PC-3 (cell line): ENCODE results near the gene PRKCE. TPM values are rescaled to one million over a fixed set of nuclear protein-coding genes. Genes with fewer than 3 reads are reported as not detected.

Experiments used
- ATAC-seq: fragments of 200-7000 bp; cut with Tn5 transposase; 2 replicates; pipeline ENCODE4 v1.9.1; 2020; ENCODE audit warnings: mild to moderate bottlenecking, moderate library complexity
- BruUV-seq: library from RNA; stranded (reverse); fragments of 400-500 nt; replicated peaks from 2 replicates; lab custom pipeline; 2021; lab: Mats Ljungman, UMichigan
- CTCF ChIA-PET: fragments of 300-600 bp; sonication (Branson Sonifier 250); formaldehyde crosslinking; loops from one replicate; lab custom pipeline; 2022; ENCODE audit warnings: antibody characterized with exemption; lab: Charles Lee
- POLR2A ChIA-PET: fragments of 300-600 bp; sonication (Branson Sonifier 250); formaldehyde crosslinking; loops from one replicate; lab custom pipeline; 2022; ENCODE audit warnings: antibody characterized with exemption; ENCODE audit not compliant: unreplicated experiment; lab: Charles Lee
- DNase-seq: peaks from one replicate; pipeline ENCODE4 v3.0.0-alpha.2; 2015
- H2AFZ ChIP-seq: fragments of 300-600 bp; sonication (generic); 2 replicates; pipeline ENCODE4 v1.6.0; 2016; ENCODE audit warnings: antibody characterized with exemption, low read length
- H3F3A ChIP-seq: fragments of 300-600 bp; sonication (generic); one replicate; pipeline ENCODE4 v1.6.0; 2017; ENCODE audit warnings: antibody characterized with exemption, low read length, control low read depth, mild to moderate bottlenecking; ENCODE audit not compliant: unreplicated experiment
- H3K27ac ChIP-seq: fragments of 300-600 bp; sonication (generic); 2 replicates; pipeline ENCODE4 v1.5.1; 2016; ENCODE audit warnings: mild to moderate bottlenecking, low read length
- H3K27me3 ChIP-seq: fragments of 300-600 bp; sonication (generic); 2 replicates; pipeline ENCODE4 v1.6.1; 2016; ENCODE audit warnings: low read length, mixed read lengths
- H3K36me3 ChIP-seq: fragments of 300-600 bp; sonication (generic); 2 replicates; pipeline ENCODE4 v1.6.1; 2016; ENCODE audit warnings: low read depth, mixed run types, low read length, mixed read lengths
- H3K4me1 ChIP-seq: fragments of 300-600 bp; sonication (generic); 2 replicates; pipeline ENCODE4 v1.5.1; 2016; ENCODE audit warnings: low read length; ENCODE audit not compliant: insufficient read depth
- H3K4me2 ChIP-seq: fragments of 300-600 bp; sonication (generic); 2 replicates; pipeline ENCODE4 v1.6.0; 2016; ENCODE audit warnings: low read length
- H3K4me3 ChIP-seq: fragments of 300-600 bp; sonication (generic); 2 replicates; pipeline ENCODE4 v1.5.1; 2016; ENCODE audit warnings: mild to moderate bottlenecking, low read length, mixed read lengths
- H3K79me2 ChIP-seq: fragments of 300-600 bp; sonication (generic); 2 replicates; pipeline ENCODE4 v1.6.1; 2017; ENCODE audit warnings: low read length, mixed read lengths
- H3K9ac ChIP-seq: fragments of 300-600 bp; sonication (generic); 2 replicates; pipeline ENCODE4 v1.6.0; 2016; ENCODE audit warnings: mild to moderate bottlenecking, low read length
- H3K9me2 ChIP-seq: fragments of 300-600 bp; sonication (generic); replicated peaks from 2 replicates; pipeline ENCODE4 v1.6.1; 2016; ENCODE audit warnings: mixed run types, low read length, mixed read lengths
- H3K9me3 ChIP-seq: fragments of 300-600 bp; sonication (generic); 2 replicates; pipeline ENCODE4 v1.6.1; 2016; ENCODE audit warnings: low read length, mixed read lengths
- H4K20me1 ChIP-seq: fragments of 300-600 bp; sonication (generic); 2 replicates; pipeline ENCODE4 v1.6.1; 2016; ENCODE audit warnings: low read length, mixed read lengths
- CTCF ChIP-seq: fragments of 300-600 bp; sonication (generic); conservative IDR thresholded peaks from 2 replicates; pipeline ENCODE4 v1.5.1; 2017; ENCODE audit warnings: antibody characterized with exemption, low read depth, mild to moderate bottlenecking, low read length
- EZH2 ChIP-seq: fragments of 300-600 bp; sonication (generic); IDR thresholded peaks from one replicate; pipeline ENCODE4 v1.6.1; 2017; ENCODE audit warnings: antibody characterized with exemption, mild to moderate bottlenecking, low read length; ENCODE audit not compliant: unreplicated experiment
- EZH2phosphoT487 ChIP-seq: fragments of 300-600 bp; sonication (generic); IDR thresholded peaks from 2 replicates; pipeline ENCODE4 v1.6.1; 2018; ENCODE audit warnings: mild to moderate bottlenecking, antibody characterized with exemption, low read length, borderline replicate concordance
- intact Hi-C: fragments of 100-400 bp; cut with micrococcal nuclease; formaldehyde crosslinking; loops from 2 replicates; pipeline ENCODE4 v1.9.0; 2023
- total RNA-seq: library from RNA; depleted of rRNA; stranded (reverse); fragments of >200 nt; gene quantifications from 2 replicates; pipeline ENCODE4 v1.2.3, GENCODE V29; 2014

The PRKCE gene
- total RNA-seq, 1 experiment from 2014 or later, result 7.0 TPM

GRCh38 chr2:45643095-45643494 lies 8.4 kb upstream of the PRKCE start:
- CTCF ChIA-PET, result interaction anchor here (0.9 kb wide), 1 partner anchor 136 kb away, joined by 3 read pairs; no protein-coding TSS in a partner anchor
- Histone ChIP-seq H3K36me3 (no peaks in the 10 kb centered on the region), H3K79me2 (no peaks in the 10 kb centered on the region), H3K27ac (no peak overlapping the region), H3F3A (no peaks in the 10 kb centered on the region), H3K27me3 (no peaks in the 10 kb centered on the region), H3K9me2 (no peaks in the 10 kb centered on the region), H3K4me1 (0 out of 2 replicates have a peak, but pooled peaks cover 4% of the 10 kb centered on the region), H3K4me2 (peak overlapping the region; percentile 97), H2AFZ (peak overlapping the region; percentile 98), H3K4me3 (peak overlapping the region; percentile 80), H3K9me3 (no peaks in the 10 kb centered on the region), H3K9ac (peak overlapping the region; percentile 60), H4K20me1 (no peaks in the 10 kb centered on the region)
- DNase-seq (no peak), ATAC-seq (peak; percentile 31)
- intact Hi-C loops, result loop anchor here (1.0 kb wide), 3 partner anchors 58 to 293 kb away; no protein-coding TSS in a partner anchor
- BruUV-seq, result no TSS peak
- POLR2A ChIA-PET, result no interaction called here
- no peak for TF ChIP-seq CTCF
- TF ChIP-seq EZH2, result no peak
- TF ChIP-seq EZH2phosphoT487, result no peak

- Histone ChIP-seq H2AFZ (peak overlapping the region; percentile 98), H4K20me1 (no peaks in the 10 kb centered on the region), H3K4me3 (peak overlapping the region; percentile 80), H3K27ac (no peak overlapping the region), H3K79me2 (no peaks in the 10 kb centered on the region), H3K9me3 (no peaks in the 10 kb centered on the region), H3K27me3 (no peaks in the 10 kb centered on the region), H3K4me1 (0 out of 2 replicates have a peak, but pooled peaks cover 4% of the 10 kb centered on the region), H3K9me2 (no peaks in the 10 kb centered on the region), H3K4me2 (peak overlapping the region; percentile 97), H3K9ac (peak overlapping the region; percentile 60), H3F3A (no peaks in the 10 kb centered on the region), H3K36me3 (no peaks in the 10 kb centered on the region)
- ATAC-seq, result peak; percentile 99
- peak; percentile 84 for DNase-seq
- CTCF ChIA-PET, result interaction anchor here (0.5 to 0.9 kb wide), 2 partner anchors 38 to 69 kb away, joined by 4 read pairs; no protein-coding TSS in a partner anchor
- POLR2A ChIA-PET, result no interaction called here
- BruUV-seq, result no TSS peak
- TF ChIP-seq EZH2phosphoT487 (no peak), CTCF (peak; percentile 95)
- intact Hi-C loops, result loop anchor here (1.0 kb wide), 4 partner anchors 59 to 292 kb away; no protein-coding TSS in a partner anchor
Measured at GRCh38 chr2:45643543-45644542, 7.6 kb upstream of the PRKCE start.
